ENCODE measurements around the gene MXRA7.
"Not testable (repeated sequence)": the region's sequence is repeated elsewhere in the genome, so short reads cannot be mapped to it uniquely, and the experiment has no call there.

Gene MXRA7

DNA sequence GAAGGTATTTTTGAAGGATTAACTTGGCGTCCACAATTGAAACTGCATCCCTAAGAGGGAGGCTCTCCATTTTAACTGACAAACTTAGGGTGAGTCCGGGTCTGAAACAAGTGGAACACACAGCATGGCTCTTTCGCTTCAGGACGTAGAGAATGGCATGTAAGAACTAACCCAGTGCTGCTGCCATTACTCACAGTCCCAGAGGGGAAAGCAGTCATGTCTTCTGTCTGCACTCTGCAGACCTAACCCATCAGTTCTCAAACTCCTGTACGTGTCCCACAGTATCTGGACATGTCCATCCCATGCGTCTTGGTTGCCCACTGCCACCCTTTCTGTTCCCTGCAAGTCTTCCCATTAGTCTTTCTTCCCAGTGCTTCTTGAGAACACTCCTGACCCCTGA is 67.8 kb downstream of the MXRA7 start:
- DNase-seq: no peak

GRCh38 chr17:76642032-76642561 is 68.7 kb downstream of the MXRA7 start:
- DNase-seq: no peak

DNA sequence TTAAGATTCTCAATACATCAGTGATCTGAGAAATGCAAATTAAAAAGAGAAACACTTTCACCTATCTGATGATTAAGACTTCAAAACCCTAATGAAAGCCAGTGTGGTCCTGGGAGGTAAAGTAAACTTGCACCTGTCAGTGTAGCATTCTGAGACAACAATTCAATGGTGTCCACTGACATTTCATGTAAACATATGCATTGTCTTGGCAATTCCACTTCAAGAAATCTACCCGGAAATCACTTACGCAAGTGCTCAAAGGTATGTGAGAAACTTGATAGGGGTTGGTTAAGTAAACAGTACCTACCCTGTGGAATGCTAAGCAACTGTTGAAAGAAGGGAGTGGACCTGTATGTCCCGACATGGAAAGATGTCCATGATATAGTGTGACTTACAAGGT is 69.3 kb downstream of the MXRA7 start:
- no peak for DNase-seq

- no peak for DNase-seq
Observed at GRCh38 chr17:76640550-76641380, 70.0 kb downstream of the MXRA7 start.

DNA sequence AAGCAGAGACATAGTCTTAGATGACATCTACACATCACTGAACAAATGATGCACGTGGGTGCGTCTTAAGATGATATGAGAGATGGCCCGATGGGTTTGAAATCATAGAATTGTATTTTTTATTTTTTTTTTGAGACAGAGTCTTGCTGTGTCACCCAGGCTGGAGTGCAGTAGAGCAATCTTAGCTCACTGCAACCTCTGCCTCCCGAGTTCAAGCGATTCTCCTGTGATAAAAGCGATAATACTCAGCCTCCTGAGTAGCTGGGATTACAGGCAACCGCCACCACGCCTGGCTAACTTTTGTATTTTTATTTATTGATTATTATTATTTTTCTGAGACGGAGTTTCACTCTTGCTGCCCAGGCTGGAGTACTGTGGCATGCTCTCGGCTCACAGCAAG is 72.5 kb downstream of the MXRA7 start:
- DNase-seq: no peak

DNA sequence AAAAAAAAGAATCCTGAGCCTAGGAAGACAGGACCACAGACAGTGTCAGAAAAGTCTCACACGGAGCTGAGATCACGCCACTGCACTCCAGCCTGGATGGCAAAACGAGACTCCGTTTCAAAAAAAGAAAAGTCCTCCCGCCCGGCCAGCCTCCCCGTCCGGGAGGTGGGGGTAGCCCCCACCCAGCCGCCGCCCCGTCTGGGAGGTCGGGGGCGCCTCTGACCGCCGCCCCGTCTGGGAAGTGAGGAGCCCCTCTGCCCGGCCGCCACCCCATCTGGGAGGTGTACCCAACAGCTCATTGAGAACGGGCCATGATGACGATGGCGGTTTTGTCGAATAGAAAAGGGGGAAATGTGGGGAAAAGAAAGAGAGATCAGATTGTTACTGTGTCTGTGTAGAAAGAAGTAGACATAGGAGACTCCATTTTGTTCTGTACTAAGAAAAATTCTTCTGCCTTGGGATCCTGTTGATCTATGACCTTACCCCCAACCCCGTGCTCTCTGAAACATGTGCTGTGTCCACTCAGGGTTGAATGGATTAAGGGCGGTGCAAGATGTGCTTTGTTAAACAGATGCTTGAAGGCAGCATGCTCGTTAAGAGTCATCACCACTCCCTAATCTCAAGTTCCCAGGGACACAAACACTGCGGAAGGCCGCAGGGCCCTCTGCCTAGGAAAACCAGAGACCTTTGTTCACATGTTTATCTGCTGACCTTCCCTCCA is 74.1 kb downstream of the MXRA7 start:
- not testable (repeated sequence) for DNase-seq

DNA sequence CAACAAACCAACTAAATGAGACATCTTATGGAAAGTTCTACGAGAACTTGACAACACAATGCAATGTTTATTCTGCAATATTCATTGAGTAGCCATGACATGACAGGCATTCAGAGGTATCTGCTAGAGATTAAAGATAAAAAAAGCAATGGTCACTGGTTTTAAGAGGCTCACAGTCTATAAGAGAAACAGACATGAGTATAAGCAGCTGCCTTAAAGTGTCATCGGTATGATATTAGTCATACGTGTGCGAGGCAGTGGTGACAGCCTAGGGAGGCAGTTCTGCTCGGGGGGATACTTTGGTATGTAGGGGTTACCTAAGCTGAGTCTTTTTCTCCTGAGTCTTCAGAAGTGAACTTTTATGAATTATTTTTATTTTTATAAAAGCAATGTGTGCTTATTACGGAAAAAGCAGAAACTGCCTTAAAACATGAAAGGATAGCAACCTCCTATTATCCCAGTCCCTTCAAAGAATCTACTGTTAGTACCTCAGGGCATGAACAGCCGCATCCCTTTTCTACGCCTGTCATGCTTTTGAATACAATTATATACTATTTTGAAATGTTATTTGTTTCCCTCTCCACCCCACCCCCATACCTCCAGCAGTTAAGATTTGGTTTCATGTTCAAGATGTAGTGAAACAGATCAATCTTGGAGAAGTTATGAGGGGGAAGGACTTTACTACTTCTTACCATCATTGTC is 75.0 kb downstream of the MXRA7 start:
- DNase-seq: no peak

DNA sequence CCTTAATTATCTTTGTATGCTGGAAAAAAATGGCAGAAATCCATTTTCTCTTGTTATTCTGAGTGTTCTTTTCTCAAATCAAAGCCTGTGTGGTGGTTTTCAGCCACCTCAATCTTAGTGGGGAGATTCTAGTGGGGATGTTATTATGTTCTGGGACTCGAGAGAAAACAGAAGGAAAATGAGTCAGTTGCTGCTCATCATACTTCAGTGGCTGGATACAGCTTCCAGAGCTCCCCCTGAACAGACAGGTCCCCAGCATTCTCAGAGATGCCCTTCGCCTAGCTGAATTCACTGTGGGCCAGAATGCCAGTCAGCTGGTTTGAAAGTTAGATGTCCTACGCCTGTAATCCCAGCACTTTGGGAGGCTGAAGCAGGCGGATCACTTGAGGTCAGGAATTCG is 75.7 kb downstream of the MXRA7 start:
- DNase-seq: no peak

DNA sequence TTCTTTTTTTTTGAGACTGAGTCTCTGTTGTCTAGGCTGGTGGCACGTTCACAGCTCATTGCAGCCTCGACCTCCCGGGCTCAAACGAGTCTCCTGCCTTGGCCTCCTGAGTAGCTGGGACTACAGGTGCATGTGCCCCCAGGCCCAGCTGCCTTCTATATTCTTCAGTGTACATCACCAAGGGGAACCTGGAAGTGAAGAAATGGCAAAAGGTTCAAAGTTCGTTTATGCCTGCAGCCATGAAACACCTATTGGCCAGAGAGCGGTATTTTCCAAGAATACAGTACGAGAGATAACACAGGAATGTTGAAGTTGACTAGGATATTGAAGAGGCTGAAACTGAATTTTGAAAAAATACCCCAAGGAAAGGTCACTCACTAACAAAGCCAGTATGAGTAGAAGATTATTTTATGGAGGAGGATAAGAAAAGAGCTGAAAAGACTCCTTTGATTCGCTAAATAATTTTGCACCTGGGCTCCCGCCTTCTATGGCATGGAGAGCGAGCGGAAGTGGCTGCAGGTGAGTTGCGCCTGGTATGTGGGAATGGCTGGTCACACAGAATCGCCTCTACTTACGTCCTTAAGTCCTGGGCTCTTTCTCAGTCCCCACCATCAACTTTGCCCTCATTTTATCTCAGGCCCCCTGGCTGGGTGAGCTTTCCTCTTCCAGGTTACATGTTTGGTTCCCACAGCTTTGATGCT is 77.0 kb downstream of the MXRA7 start:
- no peak for DNase-seq

DNA sequence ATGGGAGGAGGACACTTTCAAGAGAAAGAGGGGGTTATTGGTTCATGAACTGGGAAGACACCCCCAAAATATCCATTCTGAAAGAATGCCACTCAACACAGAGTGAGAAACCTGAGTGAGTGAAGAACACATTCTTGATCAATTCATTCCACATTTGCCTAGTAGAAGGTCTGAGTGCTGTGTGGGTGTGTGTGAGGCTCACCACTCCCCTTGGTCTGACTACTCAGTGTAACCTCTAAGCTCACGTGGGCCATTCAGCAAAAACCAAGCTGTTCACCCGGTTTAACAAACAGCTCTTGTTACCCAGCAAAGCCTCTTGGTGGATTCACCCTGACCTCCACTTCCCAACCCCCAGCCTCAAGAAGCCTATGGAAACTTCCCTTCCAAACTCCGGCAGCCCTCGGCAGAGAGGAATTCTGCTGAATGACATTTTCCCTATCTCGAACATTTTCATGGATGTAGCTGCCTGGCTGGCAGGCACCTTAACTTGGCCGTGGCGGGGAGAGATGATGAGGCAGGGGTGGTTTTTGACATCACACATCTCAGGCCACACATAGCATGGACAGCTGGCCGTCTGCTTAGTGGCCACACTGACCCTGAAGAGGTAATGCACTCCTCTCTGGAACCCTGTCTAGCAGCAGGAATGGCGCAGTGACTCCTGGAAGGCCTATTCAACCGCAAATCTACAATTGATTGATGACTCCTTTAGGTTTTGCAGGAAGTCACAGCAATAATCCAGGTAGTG is 78.8 kb downstream of the MXRA7 start:
- no peak for DNase-seq

DNA sequence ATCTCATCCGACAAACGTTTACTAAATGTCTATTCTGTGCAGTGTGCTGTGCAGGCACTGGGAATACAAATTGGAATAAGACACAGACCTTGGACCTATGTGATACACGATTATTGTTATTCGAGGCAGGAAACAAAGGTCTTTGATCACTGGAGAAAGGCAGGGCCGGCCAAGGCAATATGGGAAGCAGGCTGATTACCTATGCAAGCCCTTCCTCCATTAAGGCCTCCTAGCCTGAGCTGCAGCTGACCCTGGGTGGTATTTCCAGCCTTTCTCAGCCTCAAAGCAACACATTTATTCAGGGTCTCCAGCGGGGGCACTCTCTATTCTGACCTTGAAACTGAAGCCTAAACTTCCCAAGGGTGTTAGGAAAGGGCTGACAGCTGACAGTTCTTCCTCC is 80.6 kb downstream of the MXRA7 start:
- DNase-seq: no peak

All from effector CD4-positive, alpha-beta T cell (primary cell).